Esophagus muscularis mucosa (tissue), 4 donors: ENCODE data around the gene ALDH5A1.

ENCODE experiments used
- EP300 ChIP-seq: sonication (generic); formaldehyde crosslinking; IDR thresholded peaks from one replicate; pipeline ENCODE4 v1.6.1; 2017; ENCODE audit warnings: antibody characterized with exemption
- POLR2A ChIP-seq: fragments of 450-650 bp; IDR thresholded peaks from one replicate; pipeline ENCODE4 v1.6.1; 2017; ENCODE audit warnings: antibody characterized with exemption, moderate library complexity, mild to moderate bottlenecking, low read depth
- POLR2AphosphoS5 ChIP-seq, 2 donors: sonication (generic); formaldehyde crosslinking; IDR thresholded peaks; one replicate each; pipeline ENCODE4 v1.6.1; 2017; ENCODE audit warnings: antibody characterized with exemption in 2 of 2
- TF ChIP-seq, protein P1 (sequence below), 3 experiments: fragments of 200-600 bp in 2 of 3; fragments of 450-650 bp in 1 of 3; sonication (generic) in 2 of 3; IDR thresholded peaks; one replicate each; pipeline ENCODE4 v1.5.1; 2017 to 2019; ENCODE audit warnings: antibody characterized with exemption in 3 of 3, mild to moderate bottlenecking in 2 of 3, moderate library complexity in 1 of 3

DNA sequence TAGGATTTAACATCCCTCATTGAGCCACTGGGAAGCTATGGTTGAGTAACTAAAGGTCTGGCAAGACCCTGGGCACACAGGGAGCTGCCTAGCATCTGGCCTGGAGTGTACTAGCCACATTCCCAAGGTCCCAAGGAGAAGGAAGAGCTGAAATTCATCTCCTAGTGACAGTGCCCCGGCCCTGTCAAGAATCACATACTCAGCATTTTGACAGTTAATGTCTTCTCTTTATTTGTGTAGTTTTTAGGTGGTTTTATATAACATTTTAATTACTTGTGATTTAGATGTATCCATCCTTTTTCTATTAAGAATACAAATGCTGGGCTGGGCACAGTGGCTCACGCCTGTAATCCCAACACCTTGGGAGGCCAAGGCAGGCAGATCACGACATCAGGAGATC lies 40.4 kb downstream of the ALDH5A1 start:
- TF ChIP-seq, protein P1, sequence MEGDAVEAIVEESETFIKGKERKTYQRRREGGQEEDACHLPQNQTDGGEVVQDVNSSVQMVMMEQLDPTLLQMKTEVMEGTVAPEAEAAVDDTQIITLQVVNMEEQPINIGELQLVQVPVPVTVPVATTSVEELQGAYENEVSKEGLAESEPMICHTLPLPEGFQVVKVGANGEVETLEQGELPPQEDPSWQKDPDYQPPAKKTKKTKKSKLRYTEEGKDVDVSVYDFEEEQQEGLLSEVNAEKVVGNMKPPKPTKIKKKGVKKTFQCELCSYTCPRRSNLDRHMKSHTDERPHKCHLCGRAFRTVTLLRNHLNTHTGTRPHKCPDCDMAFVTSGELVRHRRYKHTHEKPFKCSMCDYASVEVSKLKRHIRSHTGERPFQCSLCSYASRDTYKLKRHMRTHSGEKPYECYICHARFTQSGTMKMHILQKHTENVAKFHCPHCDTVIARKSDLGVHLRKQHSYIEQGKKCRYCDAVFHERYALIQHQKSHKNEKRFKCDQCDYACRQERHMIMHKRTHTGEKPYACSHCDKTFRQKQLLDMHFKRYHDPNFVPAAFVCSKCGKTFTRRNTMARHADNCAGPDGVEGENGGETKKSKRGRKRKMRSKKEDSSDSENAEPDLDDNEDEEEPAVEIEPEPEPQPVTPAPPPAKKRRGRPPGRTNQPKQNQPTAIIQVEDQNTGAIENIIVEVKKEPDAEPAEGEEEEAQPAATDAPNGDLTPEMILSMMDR (IDR thresholded peaks at IDR 0.05), result no peak
- TF ChIP-seq POLR2A (no peak), POLR2AphosphoS5 (IDR thresholded peaks at IDR 0.05) (no peak), EP300 (no peak)
